K562 (cell line): Measurements from ENCODE around the gene CCR7. TPM values are rescaled to one million over a fixed set of nuclear protein-coding genes. Genes with fewer than 3 reads are reported as not detected.

Experiments
- DACH1 ChIP-seq: fragments of 450-650 bp; IDR thresholded peaks from 2 replicates; pipeline ENCODE4 v1.6.1; 2018; ENCODE audit not compliant: partially characterized antibody
- ELF1 ChIP-seq: fragments of 200-800 bp; sonication (Bioruptor generic); IDR thresholded peaks from 2 replicates; pipeline ENCODE4 v1.6.1; 2016; ENCODE audit warnings: missing genetic modification characterization, missing compliant biosample characterization
- ETS2 ChIP-seq: IDR thresholded peaks from 2 replicates; pipeline ENCODE4 v1.6.1; 2016; ENCODE audit warnings: borderline replicate concordance, missing genetic modification characterization, mild to moderate bottlenecking, moderate library complexity, missing compliant biosample characterization; ENCODE audit not compliant: poor library complexity, severe bottlenecking
- HDGF ChIP-seq: fragments of 450-650 bp; IDR thresholded peaks from 2 replicates; pipeline ENCODE4 v1.6.1; 2016
- KDM5B ChIP-seq: fragments of 200-600 bp; sonication (generic); IDR thresholded peaks from 2 replicates; pipeline ENCODE4 v1.6.1; 2012; ENCODE audit warnings: low read depth, mild to moderate bottlenecking, moderate library complexity, low read length, control low read depth, inconsistent platforms; ENCODE audit not compliant: insufficient replicate concordance
- MYBL2 ChIP-seq, 2 experiments: fragments of 450-650 bp in 1 of 2; sonication (generic) in 1 of 2; formaldehyde crosslinking in 1 of 2; IDR thresholded peaks; 2 replicates each; pipeline versions ENCODE4 v1.6.1 to v1.8.1; 2017 to 2022; ENCODE audit warnings: borderline replicate concordance in 1 of 2, inconsistent platforms in 1 of 2, low read depth in 1 of 2, mild to moderate bottlenecking in 1 of 2, missing genetic modification reagents in 1 of 2, moderate library complexity in 1 of 2
- NFATC3 ChIP-seq: fragments of 450-650 bp; IDR thresholded peaks from 2 replicates; pipeline ENCODE4 v1.6.1; 2017; ENCODE audit warnings: mild to moderate bottlenecking
- PTTG1 ChIP-seq: fragments of 450-650 bp; IDR thresholded peaks from 2 replicates; pipeline ENCODE4 v1.6.1; 2016; ENCODE audit warnings: low read depth, mild to moderate bottlenecking, missing genetic modification characterization, missing compliant biosample characterization
- RHOXF2B ChIP-seq: fragments of 250-450 bp; sonication (Bioruptor Pico); conservative IDR thresholded peaks from 2 replicates; pipeline ENCODE4 v1.5.1; 2021
- SP2 ChIP-seq: IDR thresholded peaks from 2 replicates; pipeline ENCODE4 v1.6.1; 2011; ENCODE audit warnings: mild to moderate bottlenecking, low read depth, low read length, moderate library complexity; ENCODE audit not compliant: poor library complexity, severe bottlenecking; ENCODE audit errors: extremely low read depth
- TAL1 ChIP-seq: fragments of 450-650 bp; IDR thresholded peaks from 2 replicates; pipeline ENCODE4 v1.6.1; 2016; ENCODE audit warnings: mild to moderate bottlenecking
- TSHZ1 ChIP-seq: fragments of 250-450 bp; sonication (Bioruptor Pico); IDR thresholded peaks from 2 replicates; pipeline ENCODE4 v1.4.0; 2020; ENCODE audit warnings: mild to moderate bottlenecking, moderate library complexity
- XRCC5 ChIP-seq: fragments of 200-400 bp; formaldehyde crosslinking; IDR thresholded peaks from 2 replicates; pipeline ENCODE4 v1.6.1; 2017; ENCODE audit warnings: low read depth, mild to moderate bottlenecking, low read length
- ZEB2 ChIP-seq: fragments of 450-650 bp; IDR thresholded peaks from 2 replicates; pipeline ENCODE4 v1.6.1; 2016
- ZNF589 ChIP-seq: fragments of 200-800 bp; sonication (Bioruptor generic); IDR thresholded peaks from 2 replicates; pipeline ENCODE4 v1.6.1; 2016; ENCODE audit warnings: low read depth, missing genetic modification characterization, missing compliant biosample characterization
- ZSCAN32 ChIP-seq: fragments of 450-650 bp; formaldehyde crosslinking; IDR thresholded peaks from 2 replicates; pipeline ENCODE4 v1.4.0; 2020; ENCODE audit warnings: mild to moderate bottlenecking, moderate library complexity
- polyA plus RNA-seq, 8 experiments: library from polyadenylated mRNA; depleted of rRNA in 4 of 8; stranded (reverse) in 5 of 8; unstranded in 3 of 8; fragments of >200 nt; fragmentation: Nextera tagmentation in 2 of 8; fragmentation: Illumina TruSeq in 1 of 8; extraction: Ambion mirVana in 2 of 8; extraction: Trizol in 1 of 8; gene quantifications; 2 replicates each; pipeline versions ENCODE4 v1.2.1 to v1.2.3, GENCODE V29; 2011 to 2014; ENCODE audit warnings: inconsistent platforms in 1 of 8, missing spikeins in 1 of 8
- total RNA-seq, 7 experiments: library from RNA; depleted of rRNA in 6 of 7; stranded (reverse); fragments of >200 nt in 6 of 7; fragmentation: Illumina TruSeq in 2 of 7; extraction: Trizol in 2 of 7; gene quantifications; 2 replicates each; pipeline versions ENCODE4 v1.2.1 to v1.2.3, GENCODE V29; 2011 to 2021; ENCODE audit warnings: low replicate concordance in 1 of 7
- TF ChIP-seq, protein P1 (sequence below): sonication (generic); formaldehyde crosslinking; IDR thresholded peaks from 2 replicates; pipeline ENCODE4 v1.8.0; 2022; ENCODE audit warnings: missing genetic modification reagents, mild to moderate bottlenecking, moderate library complexity, borderline replicate concordance
- TF ChIP-seq, protein P2 (sequence below), 2 experiments: fragments of 450-650 bp in 1 of 2; sonication (generic) in 1 of 2; formaldehyde crosslinking in 1 of 2; IDR thresholded peaks in 1 of 2; conservative IDR thresholded peaks in 1 of 2; 2 replicates each; pipeline versions ENCODE4 v1.6.1 to v1.8.1; 2016 to 2023; ENCODE audit warnings: mild to moderate bottlenecking in 2 of 2, moderate library complexity in 2 of 2, inconsistent platforms in 1 of 2, missing genetic modification reagents in 1 of 2
- TF ChIP-seq, protein P3 (sequence below): fragments of 450-650 bp; IDR thresholded peaks from 2 replicates; pipeline ENCODE4 v1.6.1; 2017; ENCODE audit warnings: antibody characterized with exemption

Gene CCR7
- total and polyA plus RNA-seq, 9 of the 15 experiments (the other 6 are each of a cell fraction or from before 2014, with no cell fraction given), result 0.14 to 1.4 (median 0.56) TPM

GRCh38 chr17:40536295-40537171 lies 28.7 kb downstream of the CCR7 start (continued):
- TF ChIP-seq SP2, result no peak
- no peak for TF ChIP-seq TSHZ1 (CRISPR knock-in tag)
- no peak for TF ChIP-seq ZSCAN32 (CRISPR knock-in tag)
- no peak for TF ChIP-seq PTTG1 (tag)
- no peak for TF ChIP-seq XRCC5
- TF ChIP-seq, protein P1, sequence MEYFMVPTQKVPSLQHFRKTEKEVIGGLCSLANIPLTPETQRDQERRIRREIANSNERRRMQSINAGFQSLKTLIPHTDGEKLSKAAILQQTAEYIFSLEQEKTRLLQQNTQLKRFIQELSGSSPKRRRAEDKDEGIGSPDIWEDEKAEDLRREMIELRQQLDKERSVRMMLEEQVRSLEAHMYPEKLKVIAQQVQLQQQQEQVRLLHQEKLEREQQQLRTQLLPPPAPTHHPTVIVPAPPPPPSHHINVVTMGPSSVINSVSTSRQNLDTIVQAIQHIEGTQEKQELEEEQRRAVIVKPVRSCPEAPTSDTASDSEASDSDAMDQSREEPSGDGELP (CRISPR knock-in tag), result peak; percentile 43; the same call in 1 of the 2 replicates
- no peak for TF ChIP-seq DACH1
- TF ChIP-seq ETS2 (tag), result no peak
- peak; percentile 63; the same call in 1 of the 2 replicates for TF ChIP-seq ZNF589 (CRISPR knock-in tag)
- TF ChIP-seq TAL1, result peak; percentile 95
- TF ChIP-seq ZEB2, result peak; percentile 95
- TF ChIP-seq MYBL2 (IDR thresholded peaks at IDR 0.05; ENCODE audit: low read depth), result no peak
- TF ChIP-seq MYBL2 (CRISPR knock-in tag; IDR thresholded peaks at IDR 0.05; ENCODE audit: borderline replicate concordance), result no peak
- TF ChIP-seq, protein P2, sequence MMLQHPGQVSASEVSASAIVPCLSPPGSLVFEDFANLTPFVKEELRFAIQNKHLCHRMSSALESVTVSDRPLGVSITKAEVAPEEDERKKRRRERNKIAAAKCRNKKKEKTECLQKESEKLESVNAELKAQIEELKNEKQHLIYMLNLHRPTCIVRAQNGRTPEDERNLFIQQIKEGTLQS (IDR thresholded peaks at IDR 0.05), result no peak
- TF ChIP-seq, protein P2 (CRISPR knock-in tag; conservative IDR thresholded peaks at IDR 0.05), result no peak
- TF ChIP-seq KDM5B, result no peak
- TF ChIP-seq HDGF, result peak; percentile 75; the same call in 1 of the 2 replicates
- TF ChIP-seq NFATC3, result 0 out of 2 replicates have a peak, but pooled peaks have one; percentile 54
- TF ChIP-seq RHOXF2B, result no peak
- TF ChIP-seq ELF1, result peak; percentile 63; the same call in 1 of the 2 replicates
- TF ChIP-seq, protein P3, sequence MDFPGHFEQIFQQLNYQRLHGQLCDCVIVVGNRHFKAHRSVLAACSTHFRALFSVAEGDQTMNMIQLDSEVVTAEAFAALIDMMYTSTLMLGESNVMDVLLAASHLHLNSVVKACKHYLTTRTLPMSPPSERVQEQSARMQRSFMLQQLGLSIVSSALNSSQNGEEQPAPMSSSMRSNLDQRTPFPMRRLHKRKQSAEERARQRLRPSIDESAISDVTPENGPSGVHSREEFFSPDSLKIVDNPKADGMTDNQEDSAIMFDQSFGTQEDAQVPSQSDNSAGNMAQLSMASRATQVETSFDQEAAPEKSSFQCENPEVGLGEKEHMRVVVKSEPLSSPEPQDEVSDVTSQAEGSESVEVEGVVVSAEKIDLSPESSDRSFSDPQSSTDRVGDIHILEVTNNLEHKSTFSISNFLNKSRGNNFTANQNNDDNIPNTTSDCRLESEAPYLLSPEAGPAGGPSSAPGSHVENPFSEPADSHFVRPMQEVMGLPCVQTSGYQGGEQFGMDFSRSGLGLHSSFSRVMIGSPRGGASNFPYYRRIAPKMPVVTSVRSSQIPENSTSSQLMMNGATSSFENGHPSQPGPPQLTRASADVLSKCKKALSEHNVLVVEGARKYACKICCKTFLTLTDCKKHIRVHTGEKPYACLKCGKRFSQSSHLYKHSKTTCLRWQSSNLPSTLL, result no peak
